HG03139 (cell line): Measurements from ENCODE around the gene TEX2.

Experiments used
- ATAC-seq: cut with Tn5 transposase; IDR thresholded peaks from one replicate; pipeline ENCODE4 v1.9.1; 2021; ENCODE audit not compliant: unreplicated experiment

The TEX2 gene

DNA sequence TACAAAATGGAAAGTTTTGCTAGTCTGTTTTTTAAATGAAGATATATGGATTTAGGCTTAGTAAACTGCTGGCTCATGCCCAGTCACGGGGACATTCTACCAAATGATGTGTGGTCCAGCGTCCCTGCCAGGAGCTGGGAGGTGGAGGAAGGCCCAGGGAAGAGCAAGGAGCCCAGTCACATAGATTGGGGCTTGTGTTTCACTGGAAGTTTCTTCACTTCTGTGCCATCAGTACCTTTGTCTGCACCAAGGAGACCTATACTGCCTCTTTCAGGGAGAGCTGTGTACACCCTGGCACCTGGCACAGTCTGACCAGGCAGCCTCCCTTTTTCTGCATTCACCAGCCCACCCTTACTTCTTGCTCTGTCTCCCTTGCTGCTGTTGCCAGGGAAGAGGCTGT is 100.5 kb downstream of the TEX2 start:
- ATAC-seq = no peak

GRCh38 chr17:64161380-64162176 is 101.5 kb downstream of the TEX2 start:
- ATAC-seq = no peak

DNA sequence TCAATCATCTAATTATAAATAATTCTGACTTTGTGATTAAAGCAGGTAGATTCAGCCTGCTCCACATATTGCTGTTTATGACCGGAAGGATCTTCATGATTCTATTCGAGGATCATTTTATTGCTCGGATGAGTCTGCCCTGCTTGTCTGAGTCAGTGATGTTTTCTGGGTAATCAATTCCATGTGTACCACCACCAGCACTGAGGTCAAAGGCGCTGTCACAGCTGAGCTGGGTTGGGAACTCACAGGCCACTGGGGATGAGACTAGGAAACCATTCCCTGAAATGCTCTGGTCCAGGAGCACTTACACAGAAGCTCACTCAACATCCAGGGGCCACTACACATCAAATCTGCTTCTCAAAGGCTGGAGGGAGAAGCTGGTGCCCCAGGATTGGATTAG is 102.7 kb downstream of the TEX2 start:
- no peak for ATAC-seq

DNA sequence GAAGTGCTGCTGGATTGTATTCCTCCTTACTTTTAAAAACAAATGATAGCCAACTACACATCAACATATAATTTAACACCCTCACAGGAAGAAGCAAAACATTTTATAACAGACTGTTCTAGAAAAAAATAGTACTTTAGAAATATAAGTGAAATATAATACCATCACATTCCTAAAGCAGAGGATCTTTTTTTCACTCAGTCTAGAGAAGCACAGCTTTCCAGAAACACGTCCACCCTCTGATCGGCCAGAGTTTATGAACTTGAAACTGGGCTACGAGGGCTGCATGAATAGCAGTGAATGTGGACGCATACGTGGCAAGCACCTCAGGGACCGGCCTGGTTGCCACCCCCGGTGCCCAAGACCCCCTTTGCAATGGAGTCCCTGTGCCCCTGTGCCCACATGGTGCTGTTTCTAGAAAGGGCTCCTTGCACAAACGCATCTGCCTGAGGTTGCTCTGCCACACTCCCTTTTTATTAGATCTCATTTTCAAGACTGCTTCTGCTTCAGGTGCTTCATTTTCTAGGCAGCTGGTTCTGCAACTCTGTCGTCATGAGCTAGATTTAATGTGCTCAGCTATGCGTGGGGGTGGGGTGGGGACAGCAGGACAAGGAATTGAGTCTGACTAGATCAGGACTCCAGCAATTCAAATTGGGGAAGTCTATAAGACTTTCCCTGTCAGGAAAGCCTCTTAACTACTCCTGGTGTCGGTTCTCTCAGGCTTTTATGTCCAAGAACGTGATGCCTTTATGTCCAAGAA is 104.0 kb downstream of the TEX2 start:
- no peak for ATAC-seq

DNA sequence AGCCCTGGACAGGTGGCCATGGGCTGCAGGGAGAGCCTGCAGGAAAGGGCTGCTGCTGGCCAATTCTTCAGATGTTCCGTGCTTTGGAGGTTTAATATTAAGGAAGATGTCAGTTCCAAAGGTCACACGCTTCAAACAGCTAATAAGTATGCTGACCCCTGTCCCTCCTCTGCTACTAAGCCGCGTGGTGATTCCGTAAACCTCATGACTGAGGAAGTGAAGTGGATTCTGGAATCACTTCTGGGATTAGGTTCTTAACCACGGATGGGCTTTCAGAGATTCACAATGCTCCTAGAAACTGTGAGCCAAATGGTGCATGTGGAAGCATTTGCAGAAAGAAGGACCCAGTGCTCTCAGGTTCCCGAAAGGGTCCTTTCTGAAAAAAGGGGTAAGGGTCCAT is 104.7 kb downstream of the TEX2 start:
- no peak for ATAC-seq

DNA sequence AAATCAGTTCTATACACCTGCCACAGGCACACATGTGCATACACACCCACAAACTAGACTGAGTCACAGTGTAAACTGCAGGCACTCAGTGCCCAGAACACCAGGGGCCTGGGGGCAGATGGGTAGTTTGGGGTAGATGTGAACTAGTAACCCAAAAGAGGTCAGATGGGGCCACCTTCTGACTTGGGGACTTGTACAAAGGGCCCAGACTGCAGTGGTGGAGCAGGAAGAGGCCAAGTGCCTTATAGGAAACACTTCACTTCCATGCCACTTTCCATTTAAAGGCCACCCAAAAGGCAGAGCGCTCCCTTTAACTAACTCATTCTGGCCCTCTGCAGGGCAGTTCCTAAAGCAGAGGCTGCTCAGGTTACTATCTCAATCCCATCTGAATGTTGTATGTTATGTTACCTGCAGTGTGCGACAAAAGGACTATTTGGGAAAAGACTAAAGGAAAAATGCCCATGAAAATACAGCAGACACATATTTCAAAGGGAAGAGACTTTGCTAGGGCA is 105.3 kb downstream of the TEX2 start:
- no peak for ATAC-seq

DNA sequence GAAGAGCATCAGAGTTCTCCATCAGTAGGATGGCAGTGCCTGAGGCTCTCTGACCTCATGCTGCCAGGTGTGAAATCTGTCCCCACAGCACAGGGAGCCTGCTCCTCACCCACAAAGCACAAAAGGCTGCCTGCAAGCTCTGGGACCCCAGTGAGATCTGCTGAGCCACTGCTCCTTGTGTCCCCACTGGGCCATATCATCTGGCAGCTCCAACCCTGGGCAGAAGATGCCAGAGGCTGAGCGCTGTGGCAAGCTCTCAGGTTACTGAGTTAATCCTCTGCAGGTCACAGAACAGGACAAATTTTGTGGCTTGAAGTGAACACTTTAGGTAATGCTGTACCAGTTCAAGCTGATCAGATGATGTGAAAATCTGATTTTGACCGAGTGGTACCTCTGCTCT is 106.4 kb downstream of the TEX2 start:
- no peak for ATAC-seq

GRCh38 chr17:64155751-64156544 is 107.1 kb downstream of the TEX2 start:
- no peak for ATAC-seq

- ATAC-seq = no peak
These were observed 107.9 kb downstream of the TEX2 start for GRCh38 chr17:64155129-64155528.

DNA sequence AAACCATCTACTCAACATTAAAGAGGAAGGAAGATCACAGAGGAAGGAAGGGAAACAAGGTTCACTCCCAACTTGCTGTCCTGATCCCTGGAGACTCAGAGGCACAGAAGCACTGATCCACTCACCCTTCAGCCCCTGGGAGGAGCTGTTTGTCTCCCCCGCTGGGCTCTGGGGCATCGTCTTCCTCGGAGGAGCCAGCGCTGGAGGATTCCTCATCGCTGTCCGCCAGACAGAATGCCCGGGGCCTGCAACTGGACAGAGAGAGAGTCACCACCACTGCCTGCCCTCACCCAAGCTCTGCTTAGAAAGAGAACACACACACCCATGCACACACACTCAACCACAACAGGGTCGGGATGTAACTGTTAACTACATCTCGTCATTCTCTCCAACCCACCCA is 108.3 kb downstream of the TEX2 start:
- no peak for ATAC-seq

DNA sequence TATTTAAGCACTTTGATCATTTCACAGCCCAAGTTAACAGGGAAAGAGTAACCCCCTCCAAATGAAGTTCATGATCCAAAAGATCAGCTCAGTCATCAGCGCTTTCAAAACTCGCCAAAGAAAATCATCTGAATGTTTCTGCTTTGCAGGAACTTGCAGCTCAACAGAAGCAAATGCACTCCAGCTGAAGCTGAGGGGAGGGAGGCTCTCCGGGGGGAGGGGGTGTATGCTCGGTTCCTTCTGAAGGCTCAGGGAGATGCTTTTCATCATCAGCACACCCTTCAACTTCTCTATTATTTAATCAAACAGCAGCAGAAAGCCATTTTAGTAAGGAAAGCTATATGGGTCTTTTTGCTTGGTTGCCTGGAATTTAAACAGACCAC is 108.8 kb downstream of the TEX2 start:
- no peak for ATAC-seq

GRCh38 chr17:64153565-64154312 is 109.3 kb downstream of the TEX2 start:
- no peak for ATAC-seq

- ATAC-seq = no peak
These were observed 110.5 kb downstream of the TEX2 start for GRCh38 chr17:64152428-64153125.

GRCh38 chr17:64151016-64151368 is 112.1 kb downstream of the TEX2 start:
- ATAC-seq = no peak

GRCh38 chr17:64150237-64151015 is 112.6 kb downstream of the TEX2 start:
- ATAC-seq = no peak

DNA sequence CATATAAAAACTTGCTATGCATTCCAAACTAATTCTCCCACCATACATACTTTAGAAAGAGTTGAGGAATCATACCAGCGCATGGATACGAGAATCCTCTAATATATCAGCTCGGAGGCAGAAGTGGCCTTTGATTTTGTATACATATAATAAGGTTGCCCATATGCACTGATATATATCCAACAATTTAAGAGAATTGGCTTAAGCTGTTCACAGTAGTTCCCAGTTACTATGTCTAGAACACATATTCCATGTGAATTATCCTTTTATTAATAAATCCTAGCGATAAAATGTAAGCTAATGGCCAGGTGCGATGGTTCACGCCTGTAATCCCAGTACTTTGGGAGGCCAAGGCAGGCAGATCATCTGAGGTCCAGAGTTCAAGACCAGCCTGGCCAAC is 113.9 kb downstream of the TEX2 start:
- no peak for ATAC-seq

DNA sequence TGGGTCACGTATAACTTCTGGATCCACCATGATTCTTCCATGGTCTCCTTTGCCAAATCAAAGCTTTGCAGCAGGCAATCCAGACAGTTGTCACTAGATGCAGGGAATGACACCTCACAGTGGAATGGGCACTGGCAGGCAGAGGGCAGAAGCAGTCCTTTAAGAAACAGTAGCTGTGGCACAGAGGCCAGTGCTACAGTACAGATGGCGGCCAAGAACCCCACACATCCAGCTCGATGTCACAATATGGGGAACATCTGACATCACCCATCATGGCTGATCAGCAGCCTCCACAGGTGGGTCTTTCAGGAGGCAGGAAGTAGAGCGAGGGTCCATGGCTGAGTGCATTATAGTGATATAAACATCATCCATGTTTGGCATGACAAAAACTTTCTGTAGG is 114.4 kb downstream of the TEX2 start:
- no peak for ATAC-seq

DNA sequence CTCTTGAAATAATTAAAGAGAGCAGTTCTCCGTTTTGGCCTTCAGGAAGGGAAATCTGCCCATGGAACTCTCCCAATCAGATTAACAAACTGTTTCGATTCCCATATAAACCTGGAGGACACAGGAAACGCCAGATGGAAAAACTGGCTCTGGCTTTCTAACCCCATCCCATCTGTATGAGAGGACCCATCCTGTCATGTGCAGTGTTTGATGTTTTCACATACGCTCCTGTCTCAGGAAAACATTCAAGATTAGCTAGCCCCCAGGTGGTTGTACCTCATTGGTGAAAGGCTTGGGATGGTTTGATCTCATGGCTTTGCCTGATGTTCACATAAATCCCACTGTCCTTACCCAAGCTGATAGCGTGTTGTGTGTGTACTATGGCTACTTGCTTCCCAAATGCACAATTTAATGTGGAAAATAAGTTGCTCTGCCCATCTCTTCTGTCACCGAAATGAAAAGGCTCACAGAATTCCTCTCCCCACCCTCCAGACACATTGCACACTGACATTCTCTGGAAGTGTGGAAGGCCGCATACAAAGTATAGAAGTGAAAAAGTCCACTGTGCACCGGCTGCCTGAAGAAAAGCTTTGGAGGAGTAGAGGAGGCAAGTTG is 114.9 kb downstream of the TEX2 start:
- ATAC-seq = no peak
